Smooth muscle cell (in vitro differentiated cells): ENCODE data around the gene HIRIP3. TPM values are rescaled to one million over a fixed set of nuclear protein-coding genes. Genes with fewer than 3 reads are reported as not detected.

Experiments
- DNase-seq: peaks from one replicate; lab custom pipeline; 2025; ENCODE audit not compliant: unreplicated experiment; lab: John Stamatoyannopoulos, UW
- H2AFZ ChIP-seq: fragments of 200-600 bp; sonication (generic); 2 replicates; pipeline ENCODE4 v1.6.0; 2016; ENCODE audit warnings: antibody characterized with exemption, low read depth, mild to moderate bottlenecking
- H3F3A ChIP-seq: fragments of 200-600 bp; sonication (generic); 2 replicates; pipeline ENCODE4 v1.6.0; 2017; ENCODE audit warnings: antibody characterized with exemption, low read depth
- H3K27ac ChIP-seq: fragments of 200-600 bp; sonication (generic); 2 replicates; pipeline ENCODE4 v1.5.1; 2016; ENCODE audit warnings: low read depth, mild to moderate bottlenecking
- H3K27me3 ChIP-seq: fragments of 200-600 bp; sonication (generic); 2 replicates; pipeline ENCODE4 v1.6.1; 2016; ENCODE audit warnings: low read depth, mild to moderate bottlenecking
- H3K36me3 ChIP-seq: fragments of 200-600 bp; sonication (generic); 2 replicates; pipeline ENCODE4 v1.5.1; 2016; ENCODE audit warnings: low read depth
- H3K4me1 ChIP-seq: fragments of 200-600 bp; sonication (generic); 2 replicates; pipeline ENCODE4 v1.5.1; 2016; ENCODE audit warnings: low read depth
- H3K4me2 ChIP-seq: fragments of 200-600 bp; sonication (generic); 2 replicates; pipeline ENCODE4 v1.6.0; 2016; ENCODE audit warnings: mild to moderate bottlenecking
- H3K4me3 ChIP-seq: fragments of 200-600 bp; sonication (generic); 2 replicates; pipeline ENCODE4 v1.5.1; 2016; ENCODE audit warnings: mild to moderate bottlenecking
- H3K79me2 ChIP-seq: fragments of 200-600 bp; sonication (generic); 2 replicates; pipeline ENCODE4 v1.6.0; 2016; ENCODE audit warnings: low read depth, mild to moderate bottlenecking
- H3K9ac ChIP-seq: fragments of 200-600 bp; sonication (generic); 2 replicates; pipeline ENCODE4 v1.6.0; 2016; ENCODE audit warnings: low read depth
- H3K9me3 ChIP-seq: fragments of 200-600 bp; sonication (generic); replicated peaks from 2 replicates; pipeline ENCODE4 v1.5.1; 2016; ENCODE audit warnings: low read depth
- H4K20me1 ChIP-seq: fragments of 200-600 bp; sonication (generic); 2 replicates; pipeline ENCODE4 v1.6.0; 2016; ENCODE audit warnings: low read depth
- CTCF ChIP-seq: fragments of 200-600 bp; sonication (generic); IDR thresholded peaks from 2 replicates; pipeline ENCODE4 v1.5.1; 2017; ENCODE audit warnings: borderline replicate concordance, mild to moderate bottlenecking, antibody characterized with exemption; ENCODE audit not compliant: insufficient read depth, poor library complexity, severe bottlenecking
- WGBS: methylation state at CpG from one replicate; pipeline ENCODE4 v1.1.7; 2016; ENCODE audit warnings: low lambda C conversion rate; 5-methylcytosine and 5-hydroxymethylcytosine counted together
- polyA plus RNA-seq: library from polyadenylated mRNA; unstranded; fragments of >200 nt; fragmentation: Nextera tagmentation; extraction: Ambion mirVana; gene quantifications from 2 replicates; pipeline ENCODE4 v1.2.1, GENCODE V29; 2016
- total RNA-seq: library from RNA; depleted of rRNA; stranded (reverse); fragments of >200 nt; gene quantifications from 2 replicates; pipeline ENCODE4 v1.2.3, GENCODE V29; 2014

HIRIP3 gene
- total and polyA plus RNA-seq, 2 experiments from 2014 or later: 11.3 to 13.9 TPM

GRCh38 chr16:30027588-30028437 lies 32.4 kb upstream of the HIRIP3 start:
- 63% methylated on average over 13 of the region's 13 CpGs for WGBS
- no peaks in the 10 kb centered on the region for H3K9me3 ChIP-seq
- H3K4me2 ChIP-seq: no peak overlapping the region
- H2AFZ ChIP-seq: no peak overlapping the region
- no peak overlapping the region for H3K27ac ChIP-seq
- H3K4me1 ChIP-seq: peaks cover 3% of the 10 kb centered on the region
- DNase-seq: no peak
- no peak overlapping the region for H3K9ac ChIP-seq
- H4K20me1 ChIP-seq: no peaks in the 10 kb centered on the region
- H3K27me3 ChIP-seq: peaks cover 46% of the 10 kb centered on the region
- H3K4me3 ChIP-seq: no peak overlapping the region
- no peaks in the 10 kb centered on the region for H3K79me2 ChIP-seq
- no peaks in the 10 kb centered on the region for H3K36me3 ChIP-seq
- H3F3A ChIP-seq: no peaks in the 10 kb centered on the region
- no peak for TF ChIP-seq CTCF

DNA sequence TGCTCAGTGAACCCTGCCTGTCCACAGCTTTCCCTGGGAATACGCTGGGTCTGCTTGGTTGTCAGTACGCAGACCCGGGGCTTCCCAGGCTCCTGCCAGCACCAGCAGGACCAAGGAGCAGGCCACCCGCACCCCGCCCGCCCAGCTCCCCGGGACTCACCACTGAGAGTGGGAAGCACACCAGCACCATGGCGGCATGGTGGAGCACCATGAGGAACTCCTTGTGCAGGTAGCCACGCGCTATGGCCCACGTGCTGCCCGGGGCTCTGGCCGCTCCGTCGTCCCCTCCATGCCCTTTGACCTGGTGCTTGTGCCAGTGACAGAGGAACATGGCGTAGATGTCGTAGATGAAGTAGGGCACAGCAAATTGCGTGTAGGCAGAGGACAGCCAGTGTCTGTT lies 31.0 kb upstream of the HIRIP3 start:
- TF ChIP-seq CTCF: no peak
- H3K4me2 ChIP-seq: no peak overlapping the region
- no peak overlapping the region for H3K4me3 ChIP-seq
- no peak overlapping the region for H2AFZ ChIP-seq
- no peak overlapping the region for H3K9ac ChIP-seq
- H3F3A ChIP-seq: no peaks in the 10 kb centered on the region
- H3K79me2 ChIP-seq: no peaks in the 10 kb centered on the region
- no peaks in the 10 kb centered on the region for H3K36me3 ChIP-seq
- no peaks in the 10 kb centered on the region for H4K20me1 ChIP-seq
- peaks cover 36% of the 10 kb centered on the region for H3K27me3 ChIP-seq
- no peak for DNase-seq
- no peak overlapping the region for H3K27ac ChIP-seq
- no peaks in the 10 kb centered on the region for H3K9me3 ChIP-seq
- no peaks in the 10 kb centered on the region for H3K4me1 ChIP-seq
- WGBS: 93% methylated on average over 18 of the region's 18 CpGs

DNA sequence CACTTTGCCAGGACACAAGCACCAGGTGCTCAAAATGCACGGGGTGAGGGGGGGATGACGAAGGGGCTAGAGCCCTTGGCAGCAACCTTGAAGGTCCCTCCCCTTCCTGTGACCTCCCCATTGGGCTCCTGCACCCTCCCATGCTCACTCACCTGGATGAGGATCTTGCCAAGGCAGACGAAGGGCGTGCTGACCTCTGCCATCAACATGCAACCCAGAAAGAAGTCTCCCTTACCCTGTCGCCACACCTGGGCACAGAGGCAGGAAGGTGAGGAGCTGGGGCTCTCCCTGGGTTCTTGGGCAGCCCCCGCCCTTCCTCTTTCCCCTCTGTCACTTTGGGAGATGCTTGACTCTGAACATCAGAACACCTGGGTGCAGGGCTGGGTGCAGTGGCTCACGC lies 30.2 kb upstream of the HIRIP3 start:
- no peaks in the 10 kb centered on the region for H3K36me3 ChIP-seq
- TF ChIP-seq CTCF: no peak
- no peaks in the 10 kb centered on the region for H3K9me3 ChIP-seq
- no peaks in the 10 kb centered on the region for H3F3A ChIP-seq
- H3K79me2 ChIP-seq: no peaks in the 10 kb centered on the region
- H3K9ac ChIP-seq: no peak overlapping the region
- H3K4me1 ChIP-seq: no peaks in the 10 kb centered on the region
- no peak for DNase-seq
- WGBS: 81% methylated on average over 7 of the region's 7 CpGs
- peaks cover 28% of the 10 kb centered on the region for H3K27me3 ChIP-seq
- H3K4me3 ChIP-seq: no peak overlapping the region
- H3K4me2 ChIP-seq: no peak overlapping the region
- no peak overlapping the region for H2AFZ ChIP-seq
- no peak overlapping the region for H3K27ac ChIP-seq
- no peaks in the 10 kb centered on the region for H4K20me1 ChIP-seq

GRCh38 chr16:30025156-30025555 lies 29.7 kb upstream of the HIRIP3 start:
- WGBS: 94% methylated on average over 5 of the region's 20 CpGs
- H3K27ac ChIP-seq: no peak overlapping the region
- H3K4me2 ChIP-seq: no peak overlapping the region
- peaks cover 24% of the 10 kb centered on the region for H3K27me3 ChIP-seq
- no peak for DNase-seq
- no peak overlapping the region for H3K4me3 ChIP-seq
- H3K4me1 ChIP-seq: no peaks in the 10 kb centered on the region
- no peak for TF ChIP-seq CTCF
- no peak overlapping the region for H3K9ac ChIP-seq
- H3K36me3 ChIP-seq: no peaks in the 10 kb centered on the region
- H3K9me3 ChIP-seq: no peaks in the 10 kb centered on the region
- no peaks in the 10 kb centered on the region for H3F3A ChIP-seq
- H3K79me2 ChIP-seq: no peaks in the 10 kb centered on the region
- H2AFZ ChIP-seq: no peak overlapping the region
- H4K20me1 ChIP-seq: no peaks in the 10 kb centered on the region
